Thyroid gland (tissue), 4 donors: ENCODE results near the gene NAT9. TPM values are rescaled to one million over a fixed set of nuclear protein-coding genes. Genes with fewer than 3 reads are reported as not detected.

ENCODE experiments used
- DNase-seq, 2 donors: peaks; one replicate each; pipeline ENCODE4 v3.0.0-alpha.2; 2019
- H3K27ac ChIP-seq, 3 donors: fragments of 200-600 bp; sonication (generic); 1 replicate in 2 of 3; 2 replicates in 1 of 3; pipeline ENCODE4 v1.5.1; 2016 to 2019; ENCODE audit warnings: mild to moderate bottlenecking in 1 of 3, moderate library complexity in 1 of 3
- H3K27me3 ChIP-seq: fragments of 200-600 bp; sonication (generic); one replicate; pipeline ENCODE4 v1.5.1; 2019
- H3K36me3 ChIP-seq, 2 donors: fragments of 200-600 bp; sonication (generic); one replicate each; pipeline ENCODE4 v1.5.1; 2016 to 2019
- H3K4me1 ChIP-seq, 2 donors: fragments of 200-600 bp; sonication (generic); one replicate each; pipeline ENCODE4 v1.5.1; 2017 to 2019
- H3K4me3 ChIP-seq, 3 donors: fragments of 200-600 bp; sonication (generic); replicated peaks in 1 of 3; 1 replicate in 2 of 3; 2 replicates in 1 of 3; pipeline ENCODE4 v1.5.1; 2016; ENCODE audit warnings: mild to moderate bottlenecking in 1 of 3
- H3K9me3 ChIP-seq: fragments of 200-600 bp; sonication (generic); one replicate; pipeline ENCODE4 v1.5.1; 2017
- POLR2A ChIP-seq, 2 donors: fragments of 450-650 bp; IDR thresholded peaks; one replicate each; pipeline ENCODE4 v1.6.1; 2017; ENCODE audit warnings: antibody characterized with exemption in 2 of 2, mild to moderate bottlenecking in 2 of 2, moderate library complexity in 1 of 2
- WGBS, 2 donors: methylation state at CpG; one replicate each; pipeline ENCODE4 v1.1.5; 2017; 5-methylcytosine and 5-hydroxymethylcytosine counted together
- intact Hi-C: fragments of 100-400 bp; cut with DNase I; formaldehyde crosslinking; loops from one replicate; pipeline ENCODE4 v1.15.1; 2023
- total RNA-seq, 4 donors: library from RNA; depleted of rRNA; stranded (reverse); fragments of >200 nt; gene quantifications; one replicate each; pipeline ENCODE4 v1.2.3, GENCODE V29; 2016
- TF ChIP-seq, protein P1 (sequence below), 6 experiments: fragments of 200-600 bp in 3 of 6; fragments of 450-650 bp in 3 of 6; sonication (generic) in 3 of 6; IDR thresholded peaks; one replicate each; pipeline ENCODE4 v1.5.1; 2016 to 2019; ENCODE audit warnings: antibody characterized with exemption in 6 of 6, mild to moderate bottlenecking in 2 of 6, inconsistent platforms in 1 of 6, moderate library complexity in 1 of 6

Gene NAT9
- total RNA-seq, 4 donors from 2014 or later, result 33.1 to 46.5 (median 41.4) TPM

DNA sequence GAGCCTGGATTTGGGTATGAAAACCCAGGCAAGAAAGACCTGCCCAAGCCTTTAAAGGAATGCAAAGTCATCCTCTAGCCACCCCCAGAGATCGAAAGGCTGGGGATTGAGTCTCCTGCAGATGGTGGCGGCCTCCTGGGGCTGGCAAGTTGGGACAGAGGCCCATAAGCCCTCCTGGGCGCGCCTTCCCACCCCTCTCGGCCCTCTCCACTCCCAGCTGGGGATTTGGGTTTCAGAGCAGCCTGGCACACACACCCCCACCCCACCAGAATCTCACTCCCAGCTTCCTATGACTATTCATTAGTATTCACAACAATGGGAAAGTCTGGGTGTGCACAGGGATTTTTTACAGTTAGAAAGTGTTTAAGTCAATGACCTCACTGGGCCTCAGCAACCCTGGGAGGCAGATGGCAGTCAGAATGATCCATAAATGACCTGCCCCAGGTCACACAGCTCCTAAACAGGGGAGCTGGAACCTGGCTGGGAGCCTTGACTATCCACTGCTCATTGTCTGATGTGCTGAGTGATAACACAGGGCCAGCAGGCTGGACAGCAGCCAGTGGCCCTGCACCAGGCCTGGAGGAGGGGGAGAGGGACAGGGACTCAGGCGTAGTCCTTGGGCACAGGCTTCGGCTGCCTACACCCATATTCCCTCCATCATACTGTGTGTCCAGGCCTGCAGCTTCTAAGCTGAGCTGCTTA, 15.6 kb downstream of the NAT9 start:
- Histone ChIP-seq H3K4me3 (no peak overlapping the region), H3K9me3 (no peaks in the 10 kb centered on the region), H3K27me3 (no peaks in the 10 kb centered on the region), H3K36me3 (no peaks in the 10 kb centered on the region), H3K27ac (peak overlapping the region; percentile 66 to 74 (median 72)), H3K4me1 (peaks cover 47 to 53% of the 10 kb centered on the region in 2 donors)
- DNase-seq, result peak; percentile 47 to 48
- no peak for TF ChIP-seq POLR2A (IDR thresholded peaks at IDR 0.05)
- TF ChIP-seq, protein P1, sequence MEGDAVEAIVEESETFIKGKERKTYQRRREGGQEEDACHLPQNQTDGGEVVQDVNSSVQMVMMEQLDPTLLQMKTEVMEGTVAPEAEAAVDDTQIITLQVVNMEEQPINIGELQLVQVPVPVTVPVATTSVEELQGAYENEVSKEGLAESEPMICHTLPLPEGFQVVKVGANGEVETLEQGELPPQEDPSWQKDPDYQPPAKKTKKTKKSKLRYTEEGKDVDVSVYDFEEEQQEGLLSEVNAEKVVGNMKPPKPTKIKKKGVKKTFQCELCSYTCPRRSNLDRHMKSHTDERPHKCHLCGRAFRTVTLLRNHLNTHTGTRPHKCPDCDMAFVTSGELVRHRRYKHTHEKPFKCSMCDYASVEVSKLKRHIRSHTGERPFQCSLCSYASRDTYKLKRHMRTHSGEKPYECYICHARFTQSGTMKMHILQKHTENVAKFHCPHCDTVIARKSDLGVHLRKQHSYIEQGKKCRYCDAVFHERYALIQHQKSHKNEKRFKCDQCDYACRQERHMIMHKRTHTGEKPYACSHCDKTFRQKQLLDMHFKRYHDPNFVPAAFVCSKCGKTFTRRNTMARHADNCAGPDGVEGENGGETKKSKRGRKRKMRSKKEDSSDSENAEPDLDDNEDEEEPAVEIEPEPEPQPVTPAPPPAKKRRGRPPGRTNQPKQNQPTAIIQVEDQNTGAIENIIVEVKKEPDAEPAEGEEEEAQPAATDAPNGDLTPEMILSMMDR (IDR thresholded peaks at IDR 0.05), result no peak
- WGBS, 2 donors, result 51 to 58% methylated on average over 6 to 7 of the region's 7 CpGs
- intact Hi-C loops, result no loop called here

DNA sequence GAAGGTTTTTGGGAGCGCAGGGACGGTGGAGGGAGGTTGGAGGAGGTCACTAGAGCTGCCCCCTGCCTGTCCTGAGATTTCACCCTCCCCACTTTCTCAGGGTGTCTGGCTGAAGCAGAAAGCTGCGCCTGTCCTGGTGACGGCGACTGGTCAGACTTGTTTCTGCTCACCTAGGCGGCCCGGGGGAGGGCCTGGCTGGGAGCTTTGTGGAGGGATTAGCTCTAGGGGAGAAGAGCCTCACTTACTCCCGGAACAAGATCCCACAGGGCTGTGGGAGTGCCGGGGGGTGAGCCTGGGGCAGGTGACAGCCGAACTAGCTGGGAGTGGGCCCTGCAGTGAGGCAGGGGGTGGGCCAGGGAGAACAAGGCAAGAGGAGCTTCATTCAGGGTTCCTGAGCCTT, 16.2 kb downstream of the NAT9 start:
- Histone ChIP-seq H3K27ac (peak overlapping the region; percentile 66 to 74 (median 72)), H3K9me3 (no peaks in the 10 kb centered on the region), H3K4me1 (peaks cover 47 to 53% of the 10 kb centered on the region in 2 donors), H3K36me3 (no peaks in the 10 kb centered on the region), H3K27me3 (no peaks in the 10 kb centered on the region), H3K4me3 (no peak overlapping the region)
- intact Hi-C loops, result no loop called here
- 32 to 53% methylated on average over 5 to 9 of the region's 10 CpGs for WGBS, 2 donors
- DNase-seq, result peak; percentile 88 to 92
- TF ChIP-seq, protein P1 (IDR thresholded peaks at IDR 0.05), result no peak
- no peak for TF ChIP-seq POLR2A (IDR thresholded peaks at IDR 0.05)

DNA sequence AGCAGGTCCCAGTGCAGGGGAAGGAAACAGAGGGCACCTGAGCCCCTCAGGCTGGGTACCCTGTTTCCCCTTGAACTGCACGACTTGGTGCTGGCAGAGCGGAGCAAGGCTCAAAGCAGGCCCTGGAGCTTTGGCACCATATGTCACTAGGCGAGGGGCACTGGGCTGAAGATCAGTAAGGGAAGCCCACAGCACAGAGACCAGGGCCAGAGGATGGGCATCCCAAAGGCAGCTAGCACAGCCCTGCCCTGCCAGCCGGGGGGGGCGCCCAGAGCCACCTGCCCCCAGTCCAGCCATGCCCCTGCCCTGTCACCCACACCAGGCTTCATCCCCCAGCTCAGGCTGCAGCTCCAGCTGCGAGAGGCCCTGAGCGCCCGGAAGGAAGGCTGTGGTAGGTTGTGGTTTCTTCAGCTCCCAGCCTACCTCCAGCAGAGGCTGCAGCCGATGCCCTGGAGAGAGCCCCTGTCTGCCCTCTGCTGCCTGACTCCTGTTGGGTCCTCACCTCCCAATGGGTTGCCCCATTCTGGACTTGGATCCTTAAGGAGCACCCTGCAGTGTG, 16.8 kb downstream of the NAT9 start:
- Histone ChIP-seq H3K4me3 (no peak overlapping the region), H3K4me1 (peaks cover 47 to 56% of the 10 kb centered on the region in 2 donors), H3K36me3 (no peaks in the 10 kb centered on the region), H3K27me3 (no peaks in the 10 kb centered on the region), H3K27ac (peak overlapping the region; percentile 66 to 74 (median 72)), H3K9me3 (no peaks in the 10 kb centered on the region)
- DNase-seq, result no peak
- WGBS, 2 donors, result 67 to 80% methylated on average over 2 to 7 of the region's 9 CpGs
- TF ChIP-seq POLR2A (IDR thresholded peaks at IDR 0.05), result no peak
- TF ChIP-seq, protein P1 (IDR thresholded peaks at IDR 0.05), result no peak
- intact Hi-C loops, result no loop called here

DNA sequence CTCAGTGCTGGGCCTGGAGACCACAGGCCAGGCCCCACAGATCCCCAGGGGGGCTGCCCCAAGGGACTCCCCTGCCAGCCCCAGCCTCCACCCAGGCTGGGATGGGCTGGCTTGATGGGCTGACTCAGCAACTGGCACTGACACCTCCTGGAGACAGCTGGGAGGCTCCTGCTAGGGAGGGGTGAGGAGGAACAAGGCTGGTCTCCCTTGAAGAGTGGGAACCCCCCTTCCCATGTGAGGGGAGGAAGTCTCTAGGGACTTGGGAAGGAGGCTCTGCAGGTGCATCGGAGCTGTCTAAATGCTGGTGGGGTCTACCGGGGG, 17.3 kb downstream of the NAT9 start:
- no peaks in the 10 kb centered on the region for H3K9me3 ChIP-seq
- H3K36me3 ChIP-seq, result no peaks in the 10 kb centered on the region
- peak; percentile 32 to 48 for DNase-seq
- 86% methylated on average over 2 of the region's 2 CpGs; no CpG with 5 or more reads in 1 of the 2 donors for WGBS, 2 donors
- no peaks in the 10 kb centered on the region for H3K27me3 ChIP-seq
- intact Hi-C loops, result no loop called here
- no peak overlapping the region for H3K4me3 ChIP-seq
- no peak for TF ChIP-seq POLR2A (IDR thresholded peaks at IDR 0.05)
- TF ChIP-seq, protein P1 (IDR thresholded peaks at IDR 0.05), result no peak
- peak overlapping the region; percentile 66 to 74 (median 72) for H3K27ac ChIP-seq
- peaks cover 47 to 59% of the 10 kb centered on the region in 2 donors for H3K4me1 ChIP-seq
